ENCODE measurements around the gene FBXL4. TPM values are rescaled to one million over a fixed set of nuclear protein-coding genes. Genes with fewer than 3 reads are reported as not detected.

FBXL4 gene
- total and polyA plus RNA-seq, 2 experiments from 2014 or later = 10.8 to 31.0 TPM

GRCh38 chr6:98833307-98834059 is 114.3 kb downstream of the FBXL4 start:
- under 1% methylated on average over 42 of the region's 42 CpGs for WGBS (ENCODE audit: low lambda C conversion rate, missing lambda C conversion rate)
- TF ChIP-seq EZH2phosphoT487 (IDR thresholded peaks at IDR 0.05; ENCODE audit: low read depth, severe bottlenecking, unreplicated experiment) (peak; percentile 55), CTCF (IDR thresholded peaks at IDR 0.05; ENCODE audit: poor library complexity) (no peak), EZH2 (IDR thresholded peaks at IDR 0.05; ENCODE audit: borderline replicate concordance) (peak; percentile 81)
- no peak overlapping the region for H3K27ac ChIP-seq
- peak overlapping the region; percentile 93 for H3K4me2 ChIP-seq
- peak overlapping the region; percentile 35 for H2AFZ ChIP-seq
- H3K4me1 ChIP-seq (ENCODE audit: insufficient read depth) = peaks cover 35% of the 10 kb centered on the region
- H3K9me3 ChIP-seq (ENCODE audit: low read depth) = no peaks in the 10 kb centered on the region
- H3K27me3 ChIP-seq = peaks cover 88% of the 10 kb centered on the region
- H3K79me2 ChIP-seq = no peaks in the 10 kb centered on the region
- H3K9me2 ChIP-seq (replicated peaks; ENCODE audit: insufficient read depth) = no peaks in the 10 kb centered on the region
- H3K4me3 ChIP-seq = peak overlapping the region; percentile 35
- H4K20me1 ChIP-seq (ENCODE audit: insufficient read depth, poor library complexity, severe bottlenecking) = no peaks in the 10 kb centered on the region
- DNase-seq (ENCODE audit: low spot score) = peak; percentile 33
- no peaks in the 10 kb centered on the region for H3K36me3 ChIP-seq (replicated peaks; ENCODE audit: insufficient read depth, low read depth)

DNA sequence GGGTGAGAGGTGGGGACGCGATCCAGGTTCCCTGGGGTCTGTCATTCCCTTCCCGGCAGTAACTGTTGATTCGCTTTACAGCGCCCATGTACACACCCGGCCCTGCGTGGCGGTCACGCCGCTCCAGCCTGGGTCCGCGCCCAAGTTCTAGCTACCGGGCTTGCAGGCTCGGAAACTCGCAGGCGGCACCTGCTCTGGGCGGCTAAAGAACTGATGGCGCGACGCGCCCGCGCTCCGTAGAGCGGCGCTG is 114.8 kb downstream of the FBXL4 start:
- H3K36me3 ChIP-seq (replicated peaks; ENCODE audit: insufficient read depth, low read depth) = no peaks in the 10 kb centered on the region
- DNase-seq (ENCODE audit: low spot score) = peak; percentile 57
- no peak overlapping the region for H3K27ac ChIP-seq
- H3K4me2 ChIP-seq = peak overlapping the region; percentile 93
- H3K27me3 ChIP-seq = peaks cover 88% of the 10 kb centered on the region
- no peaks in the 10 kb centered on the region for H4K20me1 ChIP-seq (ENCODE audit: insufficient read depth, poor library complexity, severe bottlenecking)
- WGBS (ENCODE audit: low lambda C conversion rate, missing lambda C conversion rate) = 0% methylated on average over 23 of the region's 26 CpGs
- peaks cover 35% of the 10 kb centered on the region for H3K4me1 ChIP-seq (ENCODE audit: insufficient read depth)
- no peaks in the 10 kb centered on the region for H3K9me3 ChIP-seq (ENCODE audit: low read depth)
- H3K9me2 ChIP-seq (replicated peaks; ENCODE audit: insufficient read depth) = no peaks in the 10 kb centered on the region
- no peak overlapping the region for H3K4me3 ChIP-seq
- no peaks in the 10 kb centered on the region for H3K79me2 ChIP-seq
- peak overlapping the region; percentile 35 for H2AFZ ChIP-seq
- TF ChIP-seq EZH2phosphoT487 (IDR thresholded peaks at IDR 0.05; ENCODE audit: low read depth, severe bottlenecking, unreplicated experiment) (no peak), EZH2 (IDR thresholded peaks at IDR 0.05; ENCODE audit: borderline replicate concordance) (no peak), CTCF (IDR thresholded peaks at IDR 0.05; ENCODE audit: poor library complexity) (no peak)

DNA sequence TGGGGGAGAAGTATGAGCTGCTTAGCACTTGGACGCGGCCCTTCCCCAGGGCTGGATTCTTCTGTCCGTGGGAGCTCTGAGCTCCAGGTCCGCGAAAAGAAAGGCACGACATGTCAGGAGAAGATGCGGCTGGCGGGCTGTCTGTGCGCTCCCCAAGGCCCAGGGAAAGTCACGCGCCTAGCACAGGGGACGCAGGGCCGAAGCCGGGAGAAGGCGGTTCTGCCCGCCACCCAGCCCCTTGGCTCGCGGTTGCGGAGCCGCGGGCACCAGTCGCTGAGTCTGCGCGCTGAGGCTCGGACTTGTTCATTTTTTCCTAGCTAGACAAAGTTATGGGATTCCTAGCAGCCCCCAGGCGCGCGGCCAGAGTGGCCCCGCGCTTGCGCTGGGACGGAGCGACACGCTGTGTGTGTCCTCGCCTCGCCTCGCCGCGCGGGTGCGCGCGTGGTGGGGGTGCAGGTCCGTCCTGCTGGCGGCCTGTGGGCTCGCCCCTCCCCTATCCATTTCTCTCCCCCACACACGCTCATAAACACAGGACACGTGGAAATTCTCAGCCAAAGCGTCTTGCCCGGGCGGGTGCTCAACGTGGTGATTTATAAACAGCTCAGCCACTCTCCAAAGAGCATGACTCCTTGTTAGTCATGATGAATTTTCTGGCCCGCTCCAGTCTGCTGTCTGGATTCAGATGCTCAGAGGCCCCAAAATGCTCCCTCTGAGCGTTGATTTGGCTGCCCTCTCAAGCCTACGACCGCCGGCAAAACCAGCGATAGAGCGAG is 115.3 kb downstream of the FBXL4 start:
- peaks cover 88% of the 10 kb centered on the region for H3K27me3 ChIP-seq
- no peaks in the 10 kb centered on the region for H3K9me2 ChIP-seq (replicated peaks; ENCODE audit: insufficient read depth)
- H3K4me2 ChIP-seq = peak overlapping the region; percentile 93
- H3K36me3 ChIP-seq (replicated peaks; ENCODE audit: insufficient read depth, low read depth) = no peaks in the 10 kb centered on the region
- H3K27ac ChIP-seq = no peak overlapping the region
- WGBS (ENCODE audit: low lambda C conversion rate, missing lambda C conversion rate) = under 1% methylated on average over 55 of the region's 59 CpGs
- peak; percentile 32 for DNase-seq (ENCODE audit: low spot score)
- H2AFZ ChIP-seq = peak overlapping the region; percentile 35
- H3K4me3 ChIP-seq = no peak overlapping the region
- H3K9me3 ChIP-seq (ENCODE audit: low read depth) = no peaks in the 10 kb centered on the region
- TF ChIP-seq EZH2 (IDR thresholded peaks at IDR 0.05; ENCODE audit: borderline replicate concordance) (peak; percentile 25), EZH2phosphoT487 (IDR thresholded peaks at IDR 0.05; ENCODE audit: low read depth, severe bottlenecking, unreplicated experiment) (no peak)
- no peaks in the 10 kb centered on the region for H4K20me1 ChIP-seq (ENCODE audit: insufficient read depth, poor library complexity, severe bottlenecking)
- no peaks in the 10 kb centered on the region for H3K79me2 ChIP-seq
- H3K4me1 ChIP-seq (ENCODE audit: insufficient read depth) = peaks cover 36% of the 10 kb centered on the region

GRCh38 chr6:98831959-98832283 is 115.8 kb downstream of the FBXL4 start:
- H2AFZ ChIP-seq = peak overlapping the region; percentile 35
- H3K4me3 ChIP-seq = no peak overlapping the region
- peak overlapping the region; percentile 93 for H3K4me2 ChIP-seq
- H3K9me3 ChIP-seq (ENCODE audit: low read depth) = no peaks in the 10 kb centered on the region
- WGBS (ENCODE audit: low lambda C conversion rate, missing lambda C conversion rate) = 0% methylated on average over 8 of the region's 11 CpGs
- H3K27ac ChIP-seq = no peak overlapping the region
- H3K9me2 ChIP-seq (replicated peaks; ENCODE audit: insufficient read depth) = no peaks in the 10 kb centered on the region
- no peaks in the 10 kb centered on the region for H3K36me3 ChIP-seq (replicated peaks; ENCODE audit: insufficient read depth, low read depth)
- H3K4me1 ChIP-seq (ENCODE audit: insufficient read depth) = peaks cover 39% of the 10 kb centered on the region
- H4K20me1 ChIP-seq (ENCODE audit: insufficient read depth, poor library complexity, severe bottlenecking) = no peaks in the 10 kb centered on the region
- TF ChIP-seq CTCF (IDR thresholded peaks at IDR 0.05; ENCODE audit: poor library complexity) (no peak), EZH2phosphoT487 (IDR thresholded peaks at IDR 0.05; ENCODE audit: low read depth, severe bottlenecking, unreplicated experiment) (no peak), EZH2 (IDR thresholded peaks at IDR 0.05; ENCODE audit: borderline replicate concordance) (no peak)
- peaks cover 88% of the 10 kb centered on the region for H3K27me3 ChIP-seq
- no peak for DNase-seq (ENCODE audit: low spot score)
- no peaks in the 10 kb centered on the region for H3K79me2 ChIP-seq

Data from hepatocyte (in vitro differentiated cells).